Measurements from ENCODE around the gene PGAM1. TPM values are rescaled to one million over a fixed set of nuclear protein-coding genes. Genes with fewer than 3 reads are reported as not detected.

PGAM1 gene
- 195 and 197 TPM in 2 replicates for polyA plus RNA-seq
- polyA minus RNA-seq, result 136 and 141 TPM in 2 replicates

GRCh38 chr10:97425964-97426775 lies at the start of gene PGAM1:
Gene PGAM1, plus strand, starts transcription at chr10:97426191. Its CDS starts 117 bp downstream, at chr10:97426308.
- no peak for TF ChIP-seq SMC3 (conservative IDR thresholded peaks at IDR 0.05; ENCODE audit: poor library complexity)
- TF ChIP-seq MXI1 (conservative IDR thresholded peaks at IDR 0.05; ENCODE audit: poor library complexity, severe bottlenecking), result peak; percentile 91
- no peak for TF ChIP-seq RAD21 (conservative IDR thresholded peaks at IDR 0.05)
- TF ChIP-seq TAF1 (IDR thresholded peaks at IDR 0.05; ENCODE audit: low read depth), result peak; percentile 43
- peak; percentile 26 for TF ChIP-seq REST (IDR thresholded peaks at IDR 0.05; ENCODE audit: borderline replicate concordance)
- peak; percentile 93 for TF ChIP-seq CTCF (IDR thresholded peaks at IDR 0.05; ENCODE audit: poor library complexity, severe bottlenecking)
- TF ChIP-seq EP300 (conservative IDR thresholded peaks at IDR 0.05; ENCODE audit: poor library complexity, severe bottlenecking), result peak; percentile 24
- TF ChIP-seq POLR2AphosphoS5 (IDR thresholded peaks at IDR 0.05), result peak; percentile 53
- no peaks in the 10 kb centered on the region for H3K9me2 ChIP-seq (ENCODE audit: insufficient read depth, low read length)
- H3K79me2 ChIP-seq (replicated peaks; ENCODE audit: insufficient read depth, low read length), result peaks cover 27% of the 10 kb centered on the region
- H3K4me3 ChIP-seq (ENCODE audit: low read length), result peak within 1 kb of the TSS; percentile 92
- no peaks in the 10 kb centered on the region for H4K20me1 ChIP-seq (ENCODE audit: insufficient read depth)
- H3K36me3 ChIP-seq (ENCODE audit: insufficient read depth, low read length), result no peaks in the 10 kb centered on the region
- H3F3A ChIP-seq (ENCODE audit: insufficient read depth, low read length, poor library complexity, severe bottlenecking), result no peaks in the 10 kb centered on the region
- H3K9me3 ChIP-seq (ENCODE audit: low read length), result no peaks in the 10 kb centered on the region
- peak within 1 kb of the TSS; percentile 71 for H3K9ac ChIP-seq (ENCODE audit: low read length)
- H3K27me3 ChIP-seq (ENCODE audit: insufficient read depth, low read depth, low read length), result no peaks in the 10 kb centered on the region
- H3K27ac ChIP-seq (ENCODE audit: low read length), result peak within 1 kb of the TSS; percentile 70
- peak within 1 kb of the TSS; percentile 45 for H2AFZ ChIP-seq (ENCODE audit: low read depth, low read length)
- H3K4me2 ChIP-seq (ENCODE audit: low read length), result peak within 1 kb of the TSS; percentile 95

- no peak overlapping the region for H2AFZ ChIP-seq (ENCODE audit: low read depth, low read length)
- TF ChIP-seq TAF1 (IDR thresholded peaks at IDR 0.05; ENCODE audit: low read depth) (no peak), EP300 (conservative IDR thresholded peaks at IDR 0.05; ENCODE audit: poor library complexity, severe bottlenecking) (no peak), EZH2 (IDR thresholded peaks at IDR 0.05; ENCODE audit: borderline replicate concordance, insufficient read depth, low read length, poor library complexity, severe bottlenecking) (no peak), CTCF (IDR thresholded peaks at IDR 0.05; ENCODE audit: poor library complexity, severe bottlenecking) (no peak)
- no peaks in the 10 kb centered on the region for H3K27me3 ChIP-seq (ENCODE audit: insufficient read depth, low read depth, low read length)
- H3K4me2 ChIP-seq (ENCODE audit: low read length), result no peak overlapping the region
- H4K20me1 ChIP-seq (ENCODE audit: insufficient read depth), result no peaks in the 10 kb centered on the region
- no peak overlapping the region for H3K9ac ChIP-seq (ENCODE audit: low read length)
- H3K27ac ChIP-seq (ENCODE audit: low read length), result no peak overlapping the region
- no peak overlapping the region for H3K4me3 ChIP-seq (ENCODE audit: low read length)
- no peaks in the 10 kb centered on the region for H3K79me2 ChIP-seq (replicated peaks; ENCODE audit: insufficient read depth, low read length)
- H3K9me3 ChIP-seq (ENCODE audit: low read length), result no peaks in the 10 kb centered on the region
- H3K36me3 ChIP-seq (ENCODE audit: insufficient read depth, low read length), result no peaks in the 10 kb centered on the region
- no peaks in the 10 kb centered on the region for H3F3A ChIP-seq (ENCODE audit: insufficient read depth, low read length, poor library complexity, severe bottlenecking)
- no peaks in the 10 kb centered on the region for H3K9me2 ChIP-seq (ENCODE audit: insufficient read depth, low read length)
These were observed 49.6 kb upstream of the PGAM1 start for GRCh38 chr10:97376413-97376812.

Data from neural cell (in vitro differentiated cells).